ENCODE results near the gene DNAJB13. TPM values are rescaled to one million over a fixed set of nuclear protein-coding genes. Genes with fewer than 3 reads are reported as not detected.

The DNAJB13 gene
- polyA plus RNA-seq, 1 of the 3 experiments (the other 2 are of a cell fraction), result 0.51 TPM

GRCh38 chr11:74009230-74009547 lies 58.4 kb downstream of the DNAJB13 start (continued):
- no peak for TF ChIP-seq FOXJ3 (CRISPR knock-in tag; IDR thresholded peaks at IDR 0.05)
- TF ChIP-seq POLR2AphosphoS5 (IDR thresholded peaks at IDR 0.05; ENCODE audit: low read depth, low read length), result no peak
- TF ChIP-seq GABPA (IDR thresholded peaks at IDR 0.05; ENCODE audit: low read depth), result no peak
- TF ChIP-seq RCOR1 (IDR thresholded peaks at IDR 0.05; ENCODE audit: low read length), result no peak

DNA sequence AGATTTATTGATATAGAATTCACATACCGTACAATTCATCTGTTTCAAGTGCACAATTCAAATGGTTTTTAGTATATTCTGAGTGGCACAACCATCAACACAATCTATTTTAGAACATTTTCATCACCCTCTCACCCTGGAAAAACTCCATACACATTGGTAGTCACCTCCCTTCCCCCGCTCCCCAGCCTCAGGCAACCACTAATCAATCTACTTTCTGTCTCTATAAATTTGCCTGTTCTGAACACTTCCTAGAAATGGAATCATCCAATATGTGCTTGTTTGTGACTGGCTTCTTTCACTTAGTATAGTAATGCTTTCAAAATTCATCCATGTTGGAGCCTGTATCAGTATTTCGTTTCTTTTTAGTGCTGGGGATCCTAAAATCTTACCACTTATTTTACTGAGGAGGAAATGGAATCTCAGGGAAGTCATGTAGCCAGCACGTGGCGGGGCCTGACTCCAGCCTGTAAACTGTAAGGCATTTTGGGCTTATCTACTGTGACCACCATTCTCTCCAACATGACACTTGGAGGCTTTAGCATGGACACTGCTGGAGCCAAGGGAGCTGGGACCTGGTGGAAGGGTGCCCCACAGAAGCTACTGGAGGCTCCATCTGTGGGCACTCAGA lies 59.0 kb downstream of the DNAJB13 start:
- POLR2A ChIA-PET, result no interaction called here
- Histone ChIP-seq H3K9ac (no peak overlapping the region), H3K9me3 (no peaks in the 10 kb centered on the region), H3K27me3 (ENCODE audit: insufficient read depth) (no peaks in the 10 kb centered on the region), H3K4me1 (ENCODE audit: control insufficient read depth in 1 of 2, insufficient read depth in 2 of 2, low read depth in 1 of 2, low read length in 1 of 2) (peaks cover 0 to 2% of the 10 kb centered on the region in 2 experiments; a peak in 1 of 4 replicates), H3K27ac (ENCODE audit: low read depth in 2 of 2, low read length in 1 of 2) (no peak overlapping the region), H4K20me1 (ENCODE audit: insufficient read depth) (no peaks in the 10 kb centered on the region), H3K79me2 (ENCODE audit: insufficient read depth) (no peaks in the 10 kb centered on the region), H3K9me2 (no peaks in the 10 kb centered on the region), H2AFZ (ENCODE audit: low read depth) (no peak overlapping the region), H3K4me3 (ENCODE audit: low read depth in 2 of 2, low read length in 1 of 2) (no peak overlapping the region), H3K36me3 (replicated peaks in 1 of 2; ENCODE audit: control insufficient read depth in 1 of 2, insufficient read depth in 2 of 2, low read length in 1 of 2) (peaks cover 0 to 17% of the 10 kb centered on the region in 2 experiments), H3K4me2 (no peak overlapping the region), H3F3A (replicated peaks; ENCODE audit: insufficient read depth) (no peaks in the 10 kb centered on the region)
- TF ChIP-seq EP300 (IDR thresholded peaks at IDR 0.05; ENCODE audit: borderline replicate concordance in 1 of 2, low read depth in 1 of 2, low read length in 1 of 2), result no peak
- no peak for TF ChIP-seq MAX (IDR thresholded peaks at IDR 0.05; ENCODE audit: low read depth)
- TF ChIP-seq POLR2AphosphoS5 (IDR thresholded peaks at IDR 0.05; ENCODE audit: low read depth, low read length), result no peak
- TF ChIP-seq FOSL2 (IDR thresholded peaks at IDR 0.05; ENCODE audit: borderline replicate concordance, low read depth), result no peak
- DNase-seq, result no peak
- 95% methylated on average over 5 of the region's 5 CpGs for WGBS (ENCODE audit: low lambda C conversion rate)
- CTCF ChIA-PET, result no interaction called here

GRCh38 chr11:74010306-74011300 lies 59.8 kb downstream of the DNAJB13 start:
- Histone ChIP-seq H3K4me1 (ENCODE audit: control insufficient read depth in 1 of 2, insufficient read depth in 2 of 2, low read depth in 1 of 2, low read length in 1 of 2) (peaks cover 0 to 2% of the 10 kb centered on the region in 2 experiments; a peak in 1 of 4 replicates), H4K20me1 (ENCODE audit: insufficient read depth) (no peaks in the 10 kb centered on the region), H3K36me3 (replicated peaks in 1 of 2; ENCODE audit: control insufficient read depth in 1 of 2, insufficient read depth in 2 of 2, low read length in 1 of 2) (peaks cover 0 to 22% of the 10 kb centered on the region in 2 experiments), H3K4me3 (ENCODE audit: low read depth in 2 of 2, low read length in 1 of 2) (no peak overlapping the region), H3K9me3 (no peaks in the 10 kb centered on the region), H3K27me3 (ENCODE audit: insufficient read depth) (no peaks in the 10 kb centered on the region), H3K27ac (ENCODE audit: low read depth in 2 of 2, low read length in 1 of 2) (no peak overlapping the region), H2AFZ (ENCODE audit: low read depth) (no peak overlapping the region), H3K9me2 (no peaks in the 10 kb centered on the region), H3K79me2 (ENCODE audit: insufficient read depth) (no peaks in the 10 kb centered on the region), H3K4me2 (no peak overlapping the region), H3F3A (replicated peaks; ENCODE audit: insufficient read depth) (no peaks in the 10 kb centered on the region), H3K9ac (no peak overlapping the region)
- WGBS (ENCODE audit: low lambda C conversion rate), result 94% methylated on average over 9 of the region's 9 CpGs
- DNase-seq, result no peak
- POLR2A ChIA-PET, result no interaction called here
- TF ChIP-seq TAF1 (IDR thresholded peaks at IDR 0.05; ENCODE audit: borderline replicate concordance, low read depth, low read length), result no peak
- TF ChIP-seq PBX3 (IDR thresholded peaks at IDR 0.05), result no peak
- TF ChIP-seq SMC3 (IDR thresholded peaks at IDR 0.05; ENCODE audit: low read depth, low read length), result no peak
- no peak for TF ChIP-seq MXI1 (IDR thresholded peaks at IDR 0.05; ENCODE audit: low read depth, low read length)
- no peak for TF ChIP-seq USF1 (IDR thresholded peaks at IDR 0.05; ENCODE audit: borderline replicate concordance, low read depth)
- TF ChIP-seq REST (IDR thresholded peaks at IDR 0.05; ENCODE audit: low read depth, low read length), result no peak
- TF ChIP-seq FOXJ3 (CRISPR knock-in tag; IDR thresholded peaks at IDR 0.05), result no peak
- TF ChIP-seq NFIC (IDR thresholded peaks at IDR 0.05; ENCODE audit: borderline replicate concordance), result no peak
- CTCF ChIA-PET, result no interaction called here
